ENCODE measurements around the gene KLHL18.

GRCh38 chr3:47385007-47385406, 102.3 kb downstream of the KLHL18 start:
- TF ChIP-seq YY1 (IDR thresholded peaks at IDR 0.05) (no peak), CTCF (IDR thresholded peaks at IDR 0.05; ENCODE audit: low read depth, low read length, missing input control) (no peak), RAD21 (IDR thresholded peaks at IDR 0.05) (no peak), TAF1 (conservative IDR thresholded peaks at IDR 0.05) (no peak), ATF3 (IDR thresholded peaks at IDR 0.05) (no peak), FOXA1 (IDR thresholded peaks at IDR 0.05) (no peak), JUND (IDR thresholded peaks at IDR 0.05) (no peak), RXRA (IDR thresholded peaks at IDR 0.05) (no peak), REST (IDR thresholded peaks at IDR 0.05) (no peak), NR2F2 (IDR thresholded peaks at IDR 0.05) (no peak), SP1 (IDR thresholded peaks at IDR 0.05) (no peak), EGR1 (IDR thresholded peaks at IDR 0.05; ENCODE audit: low read depth in 2 of 2) (no peak), MAX (IDR thresholded peaks at IDR 0.05) (no peak), HNF4A (conservative IDR thresholded peaks at IDR 0.05) (no peak)

All from liver (tissue), 3 donors.